SK-N-MC (cell line): ENCODE measurements around the gene CDC42EP4.

ENCODE experiments used
- DNase-seq: peaks from one replicate; pipeline ENCODE4 v3.0.0-alpha.2; 2011; ENCODE audit warnings: low read depth, low spot score
- H3K27ac ChIP-seq: fragments of 200-600 bp; sonication (generic); 2 replicates; pipeline ENCODE4 v1.5.1; 2016; ENCODE audit warnings: mixed run types
- H3K36me3 ChIP-seq: fragments of 200-600 bp; sonication (generic); 2 replicates; pipeline ENCODE4 v1.6.1; 2017; ENCODE audit warnings: antibody characterized with exemption, low read length, mixed read lengths; ENCODE audit not compliant: insufficient read depth
- H3K4me3 ChIP-seq: fragments of 200-600 bp; sonication (generic); 2 replicates; pipeline ENCODE4 v1.5.1; 2016
- H3K9ac ChIP-seq: fragments of 200-600 bp; sonication (generic); 2 replicates; pipeline ENCODE4 v1.8.0; 2017; ENCODE audit warnings: mixed run types, mixed read lengths; ENCODE audit not compliant: insufficient read length
- H3K9me3 ChIP-seq: fragments of 200-600 bp; sonication (generic); 2 replicates; pipeline ENCODE4 v1.6.1; 2017; ENCODE audit warnings: low read depth, mild to moderate bottlenecking, antibody characterized with exemption, low read length, moderate library complexity, mixed read lengths
- EZH2 ChIP-seq: fragments of 200-600 bp; sonication (generic); IDR thresholded peaks from one replicate; pipeline ENCODE4 v1.6.1; 2017; ENCODE audit warnings: antibody characterized with exemption
- FOXP2 ChIP-seq: optimal IDR thresholded peaks from 2 replicates; pipeline ENCODE3; 2011; ENCODE audit warnings: mild to moderate bottlenecking, moderate library complexity; ENCODE audit not compliant: insufficient read depth; ENCODE audit errors: extremely low read length, control extremely low read depth
- POLR2AphosphoS5 ChIP-seq: IDR thresholded peaks from 2 replicates; pipeline ENCODE4 v1.6.1; 2012; ENCODE audit warnings: mild to moderate bottlenecking, low read depth, low read length, borderline replicate concordance

Gene CDC42EP4

DNA sequence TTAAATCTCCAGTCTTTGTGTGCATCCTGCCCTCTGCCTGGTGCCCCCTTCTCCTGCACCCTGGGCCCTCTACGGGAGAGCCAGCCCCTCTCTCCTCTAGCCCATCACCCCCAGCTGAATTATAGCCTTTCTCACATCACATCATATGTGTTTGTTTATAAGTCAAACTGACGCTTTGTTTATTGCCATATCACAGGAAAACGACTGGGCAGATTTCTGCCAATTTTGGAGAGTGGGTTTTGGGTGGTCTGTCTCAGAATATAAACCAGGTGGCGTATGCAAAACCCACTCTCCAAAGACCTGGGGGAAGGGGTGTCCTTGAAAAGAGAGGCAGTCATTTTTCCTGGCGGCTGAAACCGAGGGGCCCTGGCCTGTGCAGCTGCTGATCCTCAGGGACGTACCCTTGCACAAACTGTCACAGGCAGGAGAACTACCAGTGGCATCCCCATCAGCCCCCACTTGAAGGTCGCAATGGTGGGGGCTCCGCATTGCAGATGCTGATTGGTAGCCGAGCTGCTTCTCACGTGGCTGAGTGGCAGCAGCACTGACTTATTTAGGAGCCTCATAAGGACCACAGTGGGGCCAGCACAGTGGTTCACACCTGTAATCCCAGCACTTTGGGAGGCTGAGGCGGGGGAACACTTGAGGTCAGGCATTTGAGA, 34.8 kb upstream of the CDC42EP4 start:
- Histone ChIP-seq H3K9me3 (no peaks in the 10 kb centered on the region), H3K36me3 (no peaks in the 10 kb centered on the region), H3K27ac (no peak overlapping the region), H3K4me3 (no peak overlapping the region), H3K9ac (no peak overlapping the region)
- DNase-seq, result no peak
- TF ChIP-seq EZH2, result no peak
- no peak for TF ChIP-seq POLR2AphosphoS5
- TF ChIP-seq FOXP2, result no peak

- TF ChIP-seq FOXP2 (no peak), POLR2AphosphoS5 (no peak), EZH2 (no peak)
- DNase-seq, result no peak
- peak overlapping the region; percentile 56 for H3K4me3 ChIP-seq
- peak overlapping the region; percentile 56; the same call in 1 of the 2 replicates for H3K27ac ChIP-seq
- peak overlapping the region; percentile 57 for H3K9ac ChIP-seq
- H3K36me3 ChIP-seq, result no peaks in the 10 kb centered on the region
- no peaks in the 10 kb centered on the region for H3K9me3 ChIP-seq
Measured at GRCh38 chr17:73343739-73344454, 32.1 kb upstream of the CDC42EP4 start.

GRCh38 chr17:73343168-73343634, 31.4 kb upstream of the CDC42EP4 start:
- no peak for DNase-seq
- Histone ChIP-seq H3K27ac (peak overlapping the region; percentile 56; the same call in 1 of the 2 replicates), H3K36me3 (no peaks in the 10 kb centered on the region), H3K9me3 (no peaks in the 10 kb centered on the region), H3K4me3 (peak overlapping the region; percentile 56), H3K9ac (peak overlapping the region; percentile 57)
- TF ChIP-seq FOXP2, result no peak
- TF ChIP-seq EZH2, result no peak

DNA sequence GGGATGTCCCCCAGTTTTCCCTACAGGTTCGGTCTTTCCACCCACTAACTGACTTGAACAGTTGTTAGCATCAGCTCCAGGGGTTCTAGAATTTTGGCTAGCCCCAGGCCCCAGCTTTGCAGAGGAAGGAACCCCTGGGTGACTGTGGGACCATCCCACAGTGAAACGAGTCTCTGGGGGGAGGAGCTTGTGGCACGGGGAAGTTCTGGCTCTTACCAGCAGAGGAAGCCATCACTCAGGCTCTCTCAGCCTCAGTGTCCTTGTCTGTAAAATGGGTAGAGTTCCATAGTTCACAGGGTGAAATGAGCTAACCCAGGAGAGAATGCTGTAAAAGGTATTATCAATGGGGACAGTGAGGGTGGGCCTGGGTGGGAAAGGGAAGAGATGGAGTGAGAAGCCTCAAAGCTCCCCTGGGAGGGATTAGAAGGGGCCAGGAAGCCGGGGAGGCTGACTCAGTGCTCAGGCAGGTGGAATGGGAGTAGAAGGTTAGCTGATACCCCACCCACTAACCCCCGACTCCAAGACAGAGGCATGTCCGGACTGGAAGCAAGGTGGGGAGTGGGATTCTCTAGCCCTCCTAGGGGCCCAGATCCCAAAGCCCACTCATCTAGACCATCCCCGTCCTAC, 30.9 kb upstream of the CDC42EP4 start:
- Histone ChIP-seq H3K27ac (peak overlapping the region; percentile 40; the same call in 1 of the 2 replicates), H3K4me3 (peak overlapping the region; percentile 56), H3K9me3 (no peaks in the 10 kb centered on the region), H3K9ac (peak overlapping the region; percentile 48), H3K36me3 (no peaks in the 10 kb centered on the region)
- no peak for DNase-seq
- TF ChIP-seq POLR2AphosphoS5, result no peak
- no peak for TF ChIP-seq EZH2
- no peak for TF ChIP-seq FOXP2

DNA sequence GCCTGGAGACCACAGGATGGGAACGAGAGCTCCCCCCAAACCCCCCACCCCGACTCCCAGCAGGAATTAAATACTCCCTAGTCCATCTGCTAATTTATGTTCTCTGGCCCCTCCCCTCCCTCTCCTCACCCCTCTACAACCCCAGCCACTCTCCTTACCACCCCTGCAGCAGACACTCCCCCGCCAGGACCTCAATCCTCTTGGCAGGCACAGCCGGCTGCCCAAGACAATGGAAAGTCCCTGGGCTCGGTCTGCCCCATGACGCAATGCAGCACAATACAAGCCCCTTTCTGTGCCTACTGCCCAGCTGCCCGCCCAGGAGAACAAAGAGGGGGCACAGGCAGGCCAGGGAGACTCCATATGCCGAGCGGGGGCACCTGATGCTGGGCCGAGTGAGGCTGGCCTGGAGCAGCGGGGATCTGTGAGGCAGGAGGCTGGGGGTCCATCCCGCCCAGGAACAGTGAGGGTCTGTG, 30.3 kb upstream of the CDC42EP4 start:
- no peak for DNase-seq
- H3K9ac ChIP-seq, result no peak overlapping the region
- no peak overlapping the region for H3K27ac ChIP-seq
- no peaks in the 10 kb centered on the region for H3K9me3 ChIP-seq
- no peak for TF ChIP-seq POLR2AphosphoS5
- TF ChIP-seq EZH2, result no peak
- no peak for TF ChIP-seq FOXP2
- H3K4me3 ChIP-seq, result no peak overlapping the region
- no peaks in the 10 kb centered on the region for H3K36me3 ChIP-seq

GRCh38 chr17:73341350-73342049, 29.7 kb upstream of the CDC42EP4 start:
- TF ChIP-seq POLR2AphosphoS5 (no peak), FOXP2 (no peak), EZH2 (no peak)
- Histone ChIP-seq H3K27ac (no peak overlapping the region), H3K4me3 (no peak overlapping the region)

DNA sequence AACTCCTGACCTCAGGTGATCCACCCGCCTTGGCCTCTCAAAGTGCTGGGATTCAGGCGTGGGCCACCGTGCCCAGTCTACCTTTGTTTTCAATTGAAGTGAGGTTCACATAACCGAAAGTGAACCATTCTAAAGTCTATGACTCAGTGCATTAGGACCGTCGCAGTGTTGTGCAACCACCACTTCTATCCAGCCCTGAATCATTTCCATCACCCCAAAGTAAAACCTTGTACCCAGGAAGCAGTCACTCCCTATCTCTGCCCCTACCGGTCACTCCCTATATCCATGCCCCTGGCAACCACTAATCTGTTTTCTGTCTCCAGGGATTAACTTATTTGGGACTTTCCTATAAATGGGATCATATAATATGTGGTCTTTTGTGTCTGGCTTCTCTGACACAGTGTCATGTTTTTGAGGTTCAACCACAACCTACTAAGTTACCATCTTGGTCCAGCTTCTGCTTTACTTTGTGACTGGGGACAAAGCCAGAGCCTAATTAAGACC, 28.3 kb upstream of the CDC42EP4 start:
- TF ChIP-seq FOXP2, result no peak
- no peak for TF ChIP-seq EZH2
- TF ChIP-seq POLR2AphosphoS5, result no peak
- H3K9me3 ChIP-seq, result no peaks in the 10 kb centered on the region
- H3K4me3 ChIP-seq, result no peak overlapping the region
- no peaks in the 10 kb centered on the region for H3K36me3 ChIP-seq
- DNase-seq, result no peak
- no peak overlapping the region for H3K9ac ChIP-seq
- H3K27ac ChIP-seq, result no peak overlapping the region

More at GRCh38 chr17:73341350-73342049, 29.7 kb upstream of the CDC42EP4 start:
- no peak overlapping the region for H3K9ac ChIP-seq
- H3K36me3 ChIP-seq, result no peaks in the 10 kb centered on the region
- H3K9me3 ChIP-seq, result no peaks in the 10 kb centered on the region
- DNase-seq, result no peak
